Measurements from ENCODE around the gene RNF212. TPM values are rescaled to one million over a fixed set of nuclear protein-coding genes. Genes with fewer than 3 reads are reported as not detected.

The RNF212 gene
- total and polyA plus RNA-seq, 12 donors, result 0.21 to 2.1 (median 0.31) TPM; not detected in 4

GRCh38 chr4:1090036-1090435, 23.3 kb downstream of the RNF212 start:
- TF ChIP-seq CTCF (IDR thresholded peaks at IDR 0.05), result no peak
- DNase-seq (no peak), ATAC-seq (no peak)
- Histone ChIP-seq H3K27me3 (peaks cover 0 to 18% (median 4%) of the 10 kb centered on the region in 7 donors), H3K4me3 (no peak overlapping the region), H3K36me3 (no peaks in the 10 kb centered on the region), H3K27ac (no peak overlapping the region), H3K4me1 (no peaks in the 10 kb centered on the region), H3K9me3 (peaks cover 0 to 17% (median 0%) of the 10 kb centered on the region in 11 donors)
- 90 to 96% methylated on average over 3 of the region's 3 CpGs for WGBS, 2 donors
- intact Hi-C loops (cut with DNase I), result no loop called here

GRCh38 chr4:1087371-1087770, 26.0 kb downstream of the RNF212 start:
- ATAC-seq, result no peak
- H3K27ac ChIP-seq, result no peak overlapping the region

GRCh38 chr4:1086011-1086410, 27.4 kb downstream of the RNF212 start:
- no peak for TF ChIP-seq CTCF (IDR thresholded peaks at IDR 0.05)
- 61 to 65% methylated on average over 8 of the region's 8 CpGs for WGBS, 2 donors
- peaks cover 0 to 17% (median 0%) of the 10 kb centered on the region in 11 donors for H3K9me3 ChIP-seq
- ATAC-seq (no peak), DNase-seq (no peak)
- no peaks in the 10 kb centered on the region for H3K36me3 ChIP-seq
- H3K27ac ChIP-seq, result no peak overlapping the region
- peaks cover 0 to 14% (median 0%) of the 10 kb centered on the region in 9 donors for H3K4me1 ChIP-seq
- intact Hi-C loops (cut with DNase I), result no loop called here
- H3K27me3 ChIP-seq, result peaks cover 0 to 44% (median 11%) of the 10 kb centered on the region in 7 donors
- no peak overlapping the region for H3K4me3 ChIP-seq

More at GRCh38 chr4:1087371-1087770, 26.0 kb downstream of the RNF212 start:
- peaks cover 0 to 5% (median 0%) of the 10 kb centered on the region in 9 donors for H3K4me1 ChIP-seq
- intact Hi-C loops (cut with DNase I), result no loop called here
- no peak overlapping the region for H3K4me3 ChIP-seq
- peaks cover 0 to 36% (median 4%) of the 10 kb centered on the region in 7 donors for H3K27me3 ChIP-seq
- H3K36me3 ChIP-seq, result no peaks in the 10 kb centered on the region
- H3K9me3 ChIP-seq, result peaks cover 0 to 17% (median 0%) of the 10 kb centered on the region in 11 donors
- no peak for DNase-seq
- no peak for TF ChIP-seq CTCF (IDR thresholded peaks at IDR 0.05)

GRCh38 chr4:1085404-1085799, 28.0 kb downstream of the RNF212 start:
- no peaks in the 10 kb centered on the region for H3K36me3 ChIP-seq
- no peak for TF ChIP-seq CTCF (IDR thresholded peaks at IDR 0.05)
- ATAC-seq, result no peak
- H3K9me3 ChIP-seq, result peaks cover 0 to 17% (median 0%) of the 10 kb centered on the region in 11 donors
- no peak overlapping the region for H3K4me3 ChIP-seq
- no peak for DNase-seq
- H3K27ac ChIP-seq, result no peak overlapping the region
- intact Hi-C loops (cut with DNase I), result no loop called here
- H3K4me1 ChIP-seq, result peaks cover 0 to 14% (median 0%) of the 10 kb centered on the region in 9 donors
- 87 to 89% methylated on average over 7 of the region's 7 CpGs for WGBS, 2 donors
- peaks cover 0 to 50% (median 17%) of the 10 kb centered on the region in 7 donors for H3K27me3 ChIP-seq
